Measurements from ENCODE around the gene NUTF2.
A peak's percentile ranks its signal among the peaks of the same experiment; 100 is the strongest.

NUTF2 gene

GRCh38 chr16:67868290-67868689, 21.6 kb downstream of the NUTF2 start:
- Histone ChIP-seq H3K36me3 (peaks cover 32 to 67% (median 62%) of the 10 kb centered on the region in 3 donors), H3K9me3 (no peaks in the 10 kb centered on the region), H3K27ac (no peak overlapping the region), H3K4me3 (no peak overlapping the region), H3K27me3 (no peaks in the 10 kb centered on the region), H3K4me1 (peaks cover 7 to 24% (median 15%) of the 10 kb centered on the region in 4 donors)
- TF ChIP-seq CTCF (IDR thresholded peaks at IDR 0.05), result no peak
- DNase-seq, result no peak
- intact Hi-C loops (cut with DNase I; ENCODE audit: low total_unique reads), result no loop called here

GRCh38 chr16:67869653-67870052, 22.9 kb downstream of the NUTF2 start:
- Histone ChIP-seq H3K27me3 (no peaks in the 10 kb centered on the region), H3K27ac (no peak overlapping the region), H3K4me1 (peaks cover 0 to 24% (median 18%) of the 10 kb centered on the region in 4 donors), H3K9me3 (no peaks in the 10 kb centered on the region), H3K4me3 (no peak overlapping the region), H3K36me3 (peaks cover 32 to 67% (median 62%) of the 10 kb centered on the region in 3 donors)
- TF ChIP-seq CTCF (IDR thresholded peaks at IDR 0.05), result no peak
- no peak for DNase-seq
- intact Hi-C loops (cut with DNase I; ENCODE audit: low total_unique reads), result no loop called here

GRCh38 chr16:67871256-67871655, 24.5 kb downstream of the NUTF2 start:
- Histone ChIP-seq H3K27ac (peak overlapping the region in 1 of 2 donors; percentile 90), H3K9me3 (no peaks in the 10 kb centered on the region), H3K4me3 (no peak overlapping the region), H3K36me3 (peaks cover 29 to 58% (median 56%) of the 10 kb centered on the region in 3 donors), H3K4me1 (peaks cover 0 to 35% (median 28%) of the 10 kb centered on the region in 4 donors), H3K27me3 (no peaks in the 10 kb centered on the region)
- DNase-seq, result no peak
- intact Hi-C loops (cut with DNase I; ENCODE audit: low total_unique reads), result no loop called here
- TF ChIP-seq CTCF (IDR thresholded peaks at IDR 0.05), result no peak

GRCh38 chr16:67872131-67872630, 25.4 kb downstream of the NUTF2 start:
- intact Hi-C loops (cut with DNase I; ENCODE audit: low total_unique reads), result no loop called here
- peaks cover 30 to 58% (median 56%) of the 10 kb centered on the region in 3 donors for H3K36me3 ChIP-seq

GRCh38 chr16:67872631-67873434, 26.1 kb downstream of the NUTF2 start, which contains the start of gene EDC4:
Gene EDC4, plus strand, starts transcription at chr16:67873052. Its CDS starts 210 bp downstream, at chr16:67873262.
- peak within 1 kb of the TSS; percentile 90 to 94 for H3K27ac ChIP-seq
- peak within 1 kb of the TSS; percentile 96 to 99 for H3K4me3 ChIP-seq
- intact Hi-C loops (cut with DNase I; ENCODE audit: low total_unique reads), result no loop called here
- peaks cover 32 to 60% (median 56%) of the 10 kb centered on the region in 3 donors for H3K36me3 ChIP-seq
- no peak for TF ChIP-seq CTCF (IDR thresholded peaks at IDR 0.05)
- no peaks in the 10 kb centered on the region for H3K27me3 ChIP-seq
- peak; percentile 82 to 93 for DNase-seq
- H3K4me1 ChIP-seq, result peaks cover 0 to 39% (median 28%) of the 10 kb centered on the region in 4 donors
- no peaks in the 10 kb centered on the region for H3K9me3 ChIP-seq

More at GRCh38 chr16:67872131-67872630, 25.4 kb downstream of the NUTF2 start:
- Histone ChIP-seq H3K4me1 (peaks cover 0 to 39% (median 28%) of the 10 kb centered on the region in 4 donors), H3K9me3 (no peaks in the 10 kb centered on the region), H3K27ac (peak overlapping the region; percentile 90 to 94), H3K27me3 (no peaks in the 10 kb centered on the region), H3K4me3 (peak overlapping the region; percentile 96 to 99)
- DNase-seq, result no peak
- TF ChIP-seq CTCF (IDR thresholded peaks at IDR 0.05), result no peak
